Bronchus fibroblast of lung (primary cell): ENCODE results near the gene PSMD7. TPM values are rescaled to one million over a fixed set of nuclear protein-coding genes. Genes with fewer than 3 reads are reported as not detected.

Experiments
- total RNA-seq: library from RNA; depleted of rRNA; stranded (reverse); fragments of >200 nt; gene quantifications from 2 replicates; pipeline ENCODE4 v1.2.3, GENCODE V29; 2015

Gene PSMD7
- total RNA-seq: 80.6 and 93.1 TPM in 2 replicates

DNA sequence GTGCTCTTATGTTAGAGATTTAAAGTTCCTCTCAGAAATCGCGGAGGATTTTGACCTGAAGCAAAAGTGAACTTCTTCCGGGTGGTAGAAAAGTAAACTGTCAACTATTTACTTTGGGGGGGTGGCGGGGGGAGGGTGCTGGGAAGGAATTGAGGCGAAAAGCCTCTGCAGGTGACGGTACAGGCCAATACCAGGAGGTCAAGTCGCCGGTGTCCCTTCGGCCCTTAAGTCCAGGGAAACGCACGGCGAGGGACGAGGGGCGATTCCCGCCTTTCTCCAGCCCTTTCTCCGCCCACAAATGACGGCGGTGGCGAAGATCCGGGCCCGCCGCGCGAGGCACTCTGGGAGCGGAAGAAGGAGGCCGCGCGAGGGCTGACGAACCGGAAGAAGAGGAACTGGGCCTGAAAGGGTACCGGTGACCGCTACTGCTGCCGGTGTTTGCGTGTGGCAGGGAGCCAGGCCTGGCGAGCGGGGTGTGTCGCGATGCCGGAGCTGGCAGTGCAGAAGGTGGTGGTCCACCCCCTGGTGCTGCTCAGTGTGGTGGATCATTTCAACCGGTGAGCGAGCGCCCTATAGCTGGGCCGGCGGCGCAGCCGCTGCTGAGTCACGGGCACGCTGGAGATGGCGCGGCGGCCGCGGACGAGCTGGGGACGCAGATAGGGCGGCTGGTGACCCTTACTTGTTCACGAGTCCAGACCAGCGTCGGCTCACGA lies at the start of gene PSMD7:
Gene PSMD7, plus strand, starts transcription at position 383 of the 713 bp plus-strand sequence. Its CDS starts 101 bp downstream, at position 484.

Other genes with a start within 250 kb of the PSMD7 start
- 0.34 and 0.59 TPM in 2 replicates for gene NPIPB15, start 79.5 kb downstream of the PSMD7 start, total RNA-seq
- not detected in 2 replicates for gene CLEC18B, start 124.7 kb downstream of the PSMD7 start, total RNA-seq